ENCODE data around the gene BRINP3.

The BRINP3 gene

DNA sequence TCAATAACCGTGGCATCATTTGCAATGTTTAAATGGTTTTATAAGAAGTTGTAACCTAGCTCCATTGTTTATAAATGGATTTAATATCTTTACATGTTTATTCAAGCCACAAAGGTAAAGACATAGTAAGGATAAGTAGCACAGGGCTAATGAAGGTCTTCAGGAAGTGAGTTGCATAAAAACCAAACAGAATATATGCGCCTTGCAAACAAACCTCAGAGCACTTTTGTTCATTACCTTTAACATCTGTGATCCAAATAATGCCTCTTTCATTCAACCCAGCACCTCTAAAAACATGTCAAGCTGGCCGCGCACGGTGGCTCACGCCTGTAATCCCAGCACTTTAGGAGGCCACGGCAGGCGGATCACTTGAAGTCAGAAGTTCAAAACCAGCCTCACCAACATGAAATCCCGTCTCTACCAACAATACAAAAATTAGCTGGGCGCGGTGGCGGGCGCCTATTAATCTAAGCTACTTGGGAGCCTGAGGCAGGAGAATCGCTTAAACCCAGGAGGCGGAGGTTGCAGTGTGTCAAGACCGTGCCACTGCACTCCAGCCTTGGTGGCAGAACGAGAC, 25.3 kb downstream of the BRINP3 start:
- DNase-seq (ENCODE audit: low read depth) = no peak

DNA sequence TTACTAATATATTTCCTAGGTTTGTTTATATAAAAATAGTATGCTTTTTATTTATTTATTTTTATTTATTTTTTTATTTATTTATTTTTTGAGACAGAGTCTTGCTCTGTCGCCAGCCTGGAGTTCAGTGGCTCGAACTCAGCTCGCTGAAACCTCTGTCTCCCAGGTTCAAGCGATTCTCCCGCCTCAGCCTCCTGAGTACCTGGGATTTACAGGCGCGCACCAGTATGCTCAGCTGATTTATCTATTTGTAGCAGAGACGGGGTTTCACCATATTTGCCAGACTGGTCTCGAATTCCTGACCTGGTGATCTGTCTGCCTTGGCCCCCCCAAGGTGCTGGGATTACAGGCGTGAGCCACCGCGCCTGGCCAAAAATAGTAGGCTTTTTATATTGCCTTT, 33.2 kb downstream of the BRINP3 start:
- no peak for DNase-seq (ENCODE audit: low read depth)

DNA sequence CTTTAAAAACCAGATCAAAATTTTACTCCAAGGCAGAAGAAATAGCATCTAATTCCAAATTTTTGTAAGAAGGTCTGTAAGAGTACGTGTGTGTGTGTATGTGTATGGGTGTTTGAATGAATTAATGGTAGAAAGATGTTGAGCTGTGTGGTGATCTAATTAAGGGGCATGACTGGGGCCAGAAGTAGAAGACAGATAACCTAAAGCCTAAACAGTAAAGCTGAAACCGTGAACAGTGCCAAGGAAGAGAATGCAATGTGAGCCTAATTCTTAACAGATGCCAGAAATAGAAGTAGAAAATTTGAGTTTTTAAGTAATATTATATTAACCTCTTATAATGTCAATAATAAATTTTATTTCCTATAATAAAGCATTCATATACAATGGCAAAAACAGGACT, 38.2 kb downstream of the BRINP3 start:
- DNase-seq (ENCODE audit: low read depth) = no peak

DNA sequence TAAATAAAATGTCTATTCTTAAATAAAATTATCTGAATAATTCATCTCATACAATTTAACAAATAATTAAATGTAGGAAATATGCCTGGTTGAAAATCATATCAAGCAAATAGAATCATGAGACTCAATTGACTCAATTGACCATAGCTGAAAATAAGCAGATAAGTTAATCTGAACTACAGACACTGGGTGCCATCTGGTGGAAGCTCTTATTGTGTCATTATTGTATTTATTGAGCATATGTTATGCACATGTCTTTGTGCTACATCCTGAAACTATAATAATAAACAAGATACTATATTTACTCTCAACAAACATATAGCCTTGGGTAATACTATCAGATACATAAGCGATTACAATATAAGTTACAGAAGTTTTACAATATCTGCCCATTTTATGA, 41.0 kb downstream of the BRINP3 start:
- DNase-seq (ENCODE audit: low read depth) = no peak

- no peak for DNase-seq (ENCODE audit: low read depth)
These were observed 47.7 kb downstream of the BRINP3 start for GRCh38 chr1:190429932-190430331.

- DNase-seq (ENCODE audit: low read depth) = no peak
These were observed 48.5 kb downstream of the BRINP3 start for GRCh38 chr1:190429141-190429540.

GRCh38 chr1:190416239-190416638, 61.4 kb downstream of the BRINP3 start:
- DNase-seq (ENCODE audit: low read depth) = no peak

DNA sequence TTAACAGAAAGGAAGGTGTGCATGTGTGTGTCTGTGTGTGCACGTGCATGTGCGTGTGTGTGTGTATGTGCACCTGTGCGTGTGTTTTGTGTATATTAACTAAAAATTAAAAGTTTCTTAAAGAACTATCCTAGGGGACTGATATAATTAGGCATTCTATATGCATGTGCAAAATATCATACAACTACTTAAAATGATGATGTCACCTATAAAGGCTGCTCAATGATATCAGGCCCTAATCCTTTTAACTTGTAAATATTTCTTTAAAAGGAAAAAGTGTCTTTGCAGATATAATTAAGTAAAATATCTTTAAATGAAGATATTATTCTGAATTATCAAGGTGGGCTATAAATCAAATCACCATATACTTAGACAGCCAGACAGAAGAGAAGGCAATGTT, 64.5 kb downstream of the BRINP3 start:
- no peak for DNase-seq (ENCODE audit: low read depth)

DNA sequence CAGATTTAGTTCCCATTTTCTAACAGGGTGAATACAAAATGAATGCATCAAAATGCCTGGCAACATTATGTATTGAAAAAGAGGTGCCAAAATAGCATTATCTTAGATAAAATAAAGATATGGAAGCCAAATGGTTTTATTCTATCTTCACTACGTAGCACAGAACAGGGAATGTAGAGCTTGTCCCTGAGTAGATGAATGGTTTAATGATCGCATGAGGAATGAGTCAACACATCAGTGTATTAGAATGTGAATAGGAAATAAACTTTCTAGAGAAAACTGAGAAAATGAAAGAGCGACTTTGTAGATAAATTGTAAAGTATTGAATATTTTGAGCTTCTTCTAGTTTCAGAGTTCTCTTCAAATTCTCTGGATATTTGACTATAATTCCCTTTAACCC, 74.3 kb downstream of the BRINP3 start:
- no peak for DNase-seq (ENCODE audit: low read depth)

- DNase-seq (ENCODE audit: low read depth) = no peak
These were observed 78.4 kb downstream of the BRINP3 start for GRCh38 chr1:190399233-190399632.

GRCh38 chr1:190391582-190391981, 86.1 kb downstream of the BRINP3 start:
- no peak for DNase-seq (ENCODE audit: low read depth)

GRCh38 chr1:190377991-190378390, 99.7 kb downstream of the BRINP3 start:
- DNase-seq (ENCODE audit: low read depth) = no peak

DNA sequence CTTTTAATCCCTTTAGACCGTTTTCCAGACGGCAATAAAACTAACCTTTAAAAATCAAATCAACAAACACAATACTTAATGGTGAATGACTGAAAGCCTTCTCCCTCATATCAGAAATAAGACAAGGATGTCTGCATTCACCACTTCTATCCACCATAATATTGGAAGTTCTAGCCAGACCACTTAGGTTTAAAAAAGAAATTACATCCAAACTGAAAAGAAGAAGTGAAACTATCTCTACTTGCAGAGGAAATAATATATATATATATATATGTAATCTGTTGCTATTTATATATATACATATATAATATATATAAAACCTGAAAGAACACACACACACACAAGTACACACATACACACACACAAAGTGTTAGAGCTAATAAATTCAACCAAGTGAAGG, 100.4 kb downstream of the BRINP3 start:
- no peak for DNase-seq (ENCODE audit: low read depth)

DNA sequence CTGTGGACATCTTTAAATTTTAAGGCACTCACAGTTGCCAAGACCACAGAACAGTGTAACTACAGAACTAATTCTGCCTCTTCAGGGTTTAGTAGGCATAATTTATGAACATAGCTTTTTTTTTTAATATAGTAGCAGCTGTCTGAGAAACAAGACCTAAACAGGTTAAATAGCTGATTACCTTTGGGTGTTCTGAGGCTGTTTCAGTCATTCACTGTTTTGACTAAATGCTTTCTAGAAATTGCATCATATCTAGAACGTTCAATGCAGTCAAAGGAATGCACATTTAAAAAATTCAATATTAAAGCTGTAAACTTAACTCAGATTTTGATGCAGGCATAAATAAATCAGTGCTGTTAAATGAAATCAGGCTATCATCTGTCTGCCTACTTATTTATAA, 101.6 kb downstream of the BRINP3 start:
- no peak for DNase-seq (ENCODE audit: low read depth)

GRCh38 chr1:190373705-190374336, 103.8 kb downstream of the BRINP3 start:
- DNase-seq (ENCODE audit: low read depth) = no peak

- DNase-seq (ENCODE audit: low read depth) = no peak
These were observed 110.5 kb downstream of the BRINP3 start for GRCh38 chr1:190367200-190367599.

GRCh38 chr1:190365283-190365682, 112.4 kb downstream of the BRINP3 start:
- no peak for DNase-seq (ENCODE audit: low read depth)

- DNase-seq (ENCODE audit: low read depth) = no peak
These were observed 124.0 kb downstream of the BRINP3 start for GRCh38 chr1:190353538-190354101.

GRCh38 chr1:190344454-190344853, 133.2 kb downstream of the BRINP3 start:
- DNase-seq (ENCODE audit: low read depth) = no peak

GRCh38 chr1:190338829-190339228, 138.8 kb downstream of the BRINP3 start:
- DNase-seq (ENCODE audit: low read depth) = no peak

- no peak for DNase-seq (ENCODE audit: low read depth)
These were observed 148.8 kb downstream of the BRINP3 start for GRCh38 chr1:190328871-190329270.

DNA sequence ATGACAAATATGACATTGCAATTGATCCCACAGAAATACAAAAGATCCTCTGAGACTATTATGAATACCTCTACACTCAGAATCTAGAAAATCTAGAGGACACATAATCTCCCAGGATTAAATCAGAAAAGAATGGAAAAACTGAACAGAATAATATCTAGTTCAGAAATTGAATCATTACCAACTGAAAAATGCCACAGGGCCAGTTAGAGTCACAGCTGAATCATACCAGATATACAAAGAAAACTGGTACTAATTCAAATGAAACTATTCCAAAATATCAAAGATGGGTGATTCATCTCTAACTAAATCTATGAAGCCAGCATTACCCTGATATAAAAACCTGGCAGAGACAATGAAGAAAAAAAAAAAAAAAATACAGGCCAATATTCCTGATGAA, 149.3 kb downstream of the BRINP3 start:
- DNase-seq (ENCODE audit: low read depth) = no peak

DNA sequence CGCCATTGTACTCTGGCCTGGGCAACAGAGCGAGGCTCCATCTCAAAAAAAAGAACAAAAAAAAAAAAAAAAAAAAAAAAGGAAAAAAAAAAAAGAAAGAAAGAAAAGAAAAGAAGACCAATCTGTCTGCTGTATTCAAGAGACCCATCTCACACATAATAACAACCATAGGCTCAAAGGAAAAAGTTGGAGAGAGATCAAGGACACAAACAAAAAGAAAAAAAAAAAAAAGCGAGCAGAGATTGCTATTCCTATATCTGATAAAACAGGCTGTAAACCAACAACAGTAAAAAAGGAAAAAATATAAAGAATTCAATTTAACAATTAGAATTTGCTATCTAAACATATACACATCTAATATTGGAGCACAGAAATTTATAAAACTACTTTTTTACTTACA, 150.4 kb downstream of the BRINP3 start:
- no peak for DNase-seq (ENCODE audit: low read depth)

- DNase-seq (ENCODE audit: low read depth) = no peak
These were observed 154.1 kb downstream of the BRINP3 start for GRCh38 chr1:190323530-190323929.
